HepG2 (cell line): ENCODE measurements around the gene TTC23L. TPM values are rescaled to one million over a fixed set of nuclear protein-coding genes. Genes with fewer than 3 reads are reported as not detected.

Source experiments
- ARNT2 ChIP-seq: sonication (generic); formaldehyde crosslinking; IDR thresholded peaks from 2 replicates; pipeline ENCODE4 v1.8.0; 2022; ENCODE audit warnings: mild to moderate bottlenecking, low read depth, missing genetic modification reagents, moderate library complexity
- FOXP4 ChIP-seq: sonication (generic); formaldehyde crosslinking; IDR thresholded peaks from 2 replicates; pipeline ENCODE4 v1.4.0; 2020; ENCODE audit warnings: missing genetic modification reagents
- GATAD1 ChIP-seq: IDR thresholded peaks from 2 replicates; pipeline ENCODE4 v1.6.1; 2016; ENCODE audit warnings: missing genetic modification reagents, missing compliant biosample characterization
- HNF1A ChIP-seq, 2 experiments: sonication (generic) in 1 of 2; formaldehyde crosslinking in 1 of 2; IDR thresholded peaks; 2 replicates each; pipeline versions ENCODE4 v1.4.0 to v1.6.1; 2016 to 2020; ENCODE audit warnings: borderline replicate concordance in 1 of 2, low read depth in 1 of 2, mild to moderate bottlenecking in 1 of 2, missing genetic modification reagents in 1 of 2
- NBN ChIP-seq: fragments of 450-650 bp; conservative IDR thresholded peaks from 2 replicates; pipeline ENCODE4 v1.6.1; 2017
- PAX8 ChIP-seq: sonication (generic); formaldehyde crosslinking; IDR thresholded peaks from 2 replicates; pipeline ENCODE4 v1.8.0; 2022; ENCODE audit warnings: mild to moderate bottlenecking, missing genetic modification reagents, borderline replicate concordance
- PHF21A ChIP-seq: sonication (generic); formaldehyde crosslinking; IDR thresholded peaks from 2 replicates; pipeline ENCODE4 v1.5.0; 2020; ENCODE audit warnings: mild to moderate bottlenecking, missing genetic modification reagents
- PLRG1 ChIP-seq: fragments of 450-650 bp; conservative IDR thresholded peaks from 2 replicates; pipeline ENCODE4 v1.6.1; 2016
- POGK ChIP-seq: sonication (generic); formaldehyde crosslinking; conservative IDR thresholded peaks from 2 replicates; pipeline ENCODE4 v1.8.0; 2022; ENCODE audit warnings: mild to moderate bottlenecking, moderate library complexity, missing genetic modification reagents
- SNAI1 ChIP-seq: sonication (generic); formaldehyde crosslinking; IDR thresholded peaks from 2 replicates; pipeline ENCODE4 v1.5.0; 2020; ENCODE audit warnings: mild to moderate bottlenecking, missing genetic modification reagents, borderline replicate concordance
- TSC22D2 ChIP-seq: sonication (generic); formaldehyde crosslinking; IDR thresholded peaks from 2 replicates; pipeline ENCODE4 v1.5.1; 2020; ENCODE audit warnings: missing genetic modification reagents, mild to moderate bottlenecking, borderline replicate concordance
- ZBTB46 ChIP-seq: sonication (generic); formaldehyde crosslinking; IDR thresholded peaks from 2 replicates; pipeline ENCODE4 v1.4.0; 2020; ENCODE audit warnings: mild to moderate bottlenecking, missing genetic modification reagents, borderline replicate concordance
- ZFP41 ChIP-seq: sonication (generic); formaldehyde crosslinking; IDR thresholded peaks from 2 replicates; pipeline ENCODE4 v1.4.0; 2020; ENCODE audit warnings: mild to moderate bottlenecking, missing genetic modification reagents, borderline replicate concordance
- ZNF501 ChIP-seq: sonication (generic); formaldehyde crosslinking; IDR thresholded peaks from 2 replicates; pipeline ENCODE4 v1.5.1; 2020; ENCODE audit warnings: mild to moderate bottlenecking, moderate library complexity, missing genetic modification reagents
- ZNF768 ChIP-seq: sonication (generic); formaldehyde crosslinking; IDR thresholded peaks from 2 replicates; pipeline ENCODE4 v1.4.0; 2020; ENCODE audit warnings: missing genetic modification reagents
- ZNF816 ChIP-seq: sonication (generic); formaldehyde crosslinking; IDR thresholded peaks from 2 replicates; pipeline ENCODE4 v1.8.0; 2022; ENCODE audit warnings: missing genetic modification reagents, mild to moderate bottlenecking, borderline replicate concordance
- polyA plus RNA-seq, 8 experiments: library from polyadenylated mRNA; depleted of rRNA in 3 of 8; stranded (reverse) in 7 of 8; unstranded in 1 of 8; fragments of >200 nt; fragmentation: Illumina TruSeq in 4 of 8; extraction: Trizol in 4 of 8; gene quantifications; 2 replicates each; pipeline versions ENCODE4 v1.2.1 to v1.2.3, GENCODE V29; 2011 to 2016; ENCODE audit warnings: low read depth in 4 of 8, missing spikeins in 1 of 8, mixed read lengths in 1 of 8; ENCODE audit not compliant: insufficient read depth in 1 of 8
- total RNA-seq, 5 experiments: library from RNA; depleted of rRNA; stranded (reverse); fragments of >200 nt; fragmentation: Illumina TruSeq; extraction: Trizol; gene quantifications; 2 replicates each; pipeline ENCODE4 v1.2.3, GENCODE V29; 2016; ENCODE audit warnings: low read depth in 1 of 5

Gene TTC23L
- total and polyA plus RNA-seq, 2 of the 13 experiments (the other 11 are each of a cell fraction or from before 2014, with no cell fraction given), result 0.37 to 1.4 TPM

- TF ChIP-seq POGK (CRISPR knock-in tag), result no peak
- no peak for TF ChIP-seq ZNF501 (CRISPR knock-in tag)
- no peak for TF ChIP-seq SNAI1 (CRISPR knock-in tag)
- no peak for TF ChIP-seq TSC22D2 (CRISPR knock-in tag)
- no peak for TF ChIP-seq PLRG1
- TF ChIP-seq HNF1A (IDR thresholded peaks at IDR 0.05; ENCODE audit: low read depth), result peak; percentile 64; the same call in 1 of the 2 replicates
- TF ChIP-seq HNF1A (CRISPR knock-in tag; IDR thresholded peaks at IDR 0.05; ENCODE audit: borderline replicate concordance), result peak; percentile 76; the same call in 1 of the 2 replicates
- no peak for TF ChIP-seq ZFP41 (CRISPR knock-in tag)
- no peak for TF ChIP-seq PAX8
- TF ChIP-seq NBN, result no peak
- TF ChIP-seq ZNF816, result no peak
- TF ChIP-seq ARNT2 (CRISPR knock-in tag), result no peak
- peak; percentile 39; the same call in 1 of the 2 replicates for TF ChIP-seq PHF21A
- no peak for TF ChIP-seq ZNF768 (CRISPR knock-in tag)
- no peak for TF ChIP-seq GATAD1 (CRISPR knock-in tag)
- peak; percentile 75 for TF ChIP-seq FOXP4 (CRISPR knock-in tag)
- TF ChIP-seq ZBTB46 (CRISPR knock-in tag), result no peak
Measured at GRCh38 chr5:34889394-34889793, 50.4 kb downstream of the TTC23L start (continued).
